ENCODE data around the gene AGBL1. TPM values are rescaled to one million over a fixed set of nuclear protein-coding genes. Genes with fewer than 3 reads are reported as not detected.
"Not testable (repeated sequence)": the region's sequence is repeated elsewhere in the genome, so short reads cannot be mapped to it uniquely, and the experiment has no call there.

AGBL1 gene
- total RNA-seq, 2 donors from 2014 or later: not detected

DNA sequence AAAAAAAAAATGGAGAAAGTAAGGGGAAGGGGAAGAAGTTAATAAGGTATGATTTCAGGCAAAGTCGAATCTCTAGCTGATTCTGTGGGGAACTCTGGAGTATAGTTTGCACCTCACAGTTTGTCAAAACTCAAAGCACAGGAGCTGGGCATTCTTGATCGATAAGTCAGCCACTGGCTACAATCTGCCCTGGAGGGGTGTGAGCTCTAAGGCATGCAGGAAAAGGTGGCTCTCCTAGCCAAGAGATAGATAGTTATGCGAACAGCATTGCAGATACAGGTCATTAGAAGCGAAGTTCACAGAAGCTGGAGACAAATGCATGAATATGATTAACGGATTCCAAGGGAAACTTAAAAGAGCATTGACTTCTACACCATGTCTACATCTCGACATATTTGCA is 952.6 kb downstream of the AGBL1 start:
- Histone ChIP-seq H3K36me3 (replicated peaks in 1 of 2; ENCODE audit: insufficient read depth in 1 of 2, low read depth in 2 of 2) (no peaks in the 10 kb centered on the region), H3K9me3 (no peaks in the 10 kb centered on the region), H3K4me1 (no peaks in the 10 kb centered on the region), H3K27me3 (no peaks in the 10 kb centered on the region), H3K4me3 (no peak overlapping the region), H3K27ac (no peak overlapping the region)
- TF ChIP-seq, protein P1, sequence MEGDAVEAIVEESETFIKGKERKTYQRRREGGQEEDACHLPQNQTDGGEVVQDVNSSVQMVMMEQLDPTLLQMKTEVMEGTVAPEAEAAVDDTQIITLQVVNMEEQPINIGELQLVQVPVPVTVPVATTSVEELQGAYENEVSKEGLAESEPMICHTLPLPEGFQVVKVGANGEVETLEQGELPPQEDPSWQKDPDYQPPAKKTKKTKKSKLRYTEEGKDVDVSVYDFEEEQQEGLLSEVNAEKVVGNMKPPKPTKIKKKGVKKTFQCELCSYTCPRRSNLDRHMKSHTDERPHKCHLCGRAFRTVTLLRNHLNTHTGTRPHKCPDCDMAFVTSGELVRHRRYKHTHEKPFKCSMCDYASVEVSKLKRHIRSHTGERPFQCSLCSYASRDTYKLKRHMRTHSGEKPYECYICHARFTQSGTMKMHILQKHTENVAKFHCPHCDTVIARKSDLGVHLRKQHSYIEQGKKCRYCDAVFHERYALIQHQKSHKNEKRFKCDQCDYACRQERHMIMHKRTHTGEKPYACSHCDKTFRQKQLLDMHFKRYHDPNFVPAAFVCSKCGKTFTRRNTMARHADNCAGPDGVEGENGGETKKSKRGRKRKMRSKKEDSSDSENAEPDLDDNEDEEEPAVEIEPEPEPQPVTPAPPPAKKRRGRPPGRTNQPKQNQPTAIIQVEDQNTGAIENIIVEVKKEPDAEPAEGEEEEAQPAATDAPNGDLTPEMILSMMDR (IDR thresholded peaks at IDR 0.05): no peak
- no peak for TF ChIP-seq POLR2A (IDR thresholded peaks at IDR 0.05)
- 42 to 48% methylated on average over 6 of the region's 6 CpGs for WGBS, 2 donors
- DNase-seq: no peak
- intact Hi-C loops (cut with DNase I): no loop called here
- no peak for ATAC-seq

DNA sequence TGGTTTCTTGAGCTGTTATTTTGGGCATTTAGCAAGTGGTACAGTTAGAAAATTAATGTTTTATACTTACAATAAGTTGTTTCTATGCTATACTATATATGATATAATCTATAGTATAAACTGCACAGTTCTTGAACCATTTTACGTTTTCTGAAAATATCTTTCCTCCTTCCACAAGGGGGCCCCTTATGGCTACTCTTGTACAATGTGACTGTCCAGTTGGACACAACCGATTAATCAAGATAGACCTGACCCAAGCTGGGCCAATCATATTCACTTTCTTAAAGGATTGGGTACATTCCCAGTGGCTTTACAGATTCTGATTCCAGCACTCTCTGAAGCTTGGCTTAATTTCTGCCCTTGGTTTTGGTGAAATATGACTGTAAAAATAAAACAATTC is 953.4 kb downstream of the AGBL1 start:
- Histone ChIP-seq H3K27ac (no peak overlapping the region), H3K4me3 (no peak overlapping the region), H3K9me3 (no peaks in the 10 kb centered on the region), H3K27me3 (no peaks in the 10 kb centered on the region), H3K4me1 (no peaks in the 10 kb centered on the region), H3K36me3 (replicated peaks in 1 of 2; ENCODE audit: insufficient read depth in 1 of 2, low read depth in 2 of 2) (no peaks in the 10 kb centered on the region)
- DNase-seq (no peak), ATAC-seq (no peak)
- intact Hi-C loops (cut with DNase I): no loop called here
- TF ChIP-seq POLR2A (IDR thresholded peaks at IDR 0.05): no peak
- TF ChIP-seq, protein P1 (IDR thresholded peaks at IDR 0.05): no peak
- WGBS, 2 donors: 43 to 51% methylated on average over 2 of the region's 2 CpGs

DNA sequence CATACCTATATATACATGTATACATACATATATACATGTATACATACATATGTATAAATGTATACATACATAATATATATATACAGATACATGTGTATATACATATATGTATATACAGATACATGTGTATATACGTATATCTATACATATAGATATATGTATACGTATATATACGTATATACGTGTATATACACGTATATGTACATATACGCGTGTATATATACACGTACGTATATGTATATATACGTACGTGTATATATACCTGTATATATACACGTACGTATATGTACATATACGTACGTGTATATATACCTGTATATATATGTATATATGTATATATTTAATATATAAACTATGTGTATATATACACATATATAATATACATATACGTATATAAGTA is 955.2 kb downstream of the AGBL1 start:
- WGBS, 2 donors: 82 to 85% methylated on average over 16 of the region's 16 CpGs
- ATAC-seq: no peak
- intact Hi-C loops (cut with DNase I): no loop called here

DNA sequence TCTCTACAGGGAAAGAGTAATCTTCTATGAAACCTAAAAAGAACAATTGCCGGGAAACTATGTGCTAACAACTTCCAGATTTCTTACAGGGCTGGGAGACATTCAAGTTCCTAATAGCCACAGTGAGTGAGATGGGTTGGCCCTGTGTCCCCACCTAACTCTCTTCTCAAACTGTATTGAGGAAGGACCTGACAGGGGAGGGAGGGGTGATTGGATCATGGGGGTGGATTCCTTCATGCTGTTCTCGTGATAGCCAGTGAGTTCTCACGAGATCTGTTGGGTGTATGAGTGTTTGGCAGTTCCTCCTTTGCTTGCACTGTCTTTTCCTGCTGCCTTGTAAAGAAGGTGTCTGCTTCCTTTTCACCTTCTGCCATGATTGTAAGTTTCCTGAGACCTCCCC is 958.7 kb downstream of the AGBL1 start:
- intact Hi-C loops (cut with DNase I): no loop called here
- no peak overlapping the region for H3K27ac ChIP-seq
- ATAC-seq (no peak), DNase-seq (no peak)
- TF ChIP-seq, protein P1 (IDR thresholded peaks at IDR 0.05): no peak
- no peak for TF ChIP-seq POLR2A (IDR thresholded peaks at IDR 0.05)
- H3K9me3 ChIP-seq: no peaks in the 10 kb centered on the region
- WGBS, 2 donors: 32 to 34% methylated on average over 3 of the region's 3 CpGs
- no peaks in the 10 kb centered on the region for H3K36me3 ChIP-seq (replicated peaks in 1 of 2; ENCODE audit: insufficient read depth in 1 of 2, low read depth in 2 of 2)
- no peak overlapping the region for H3K4me3 ChIP-seq
- no peaks in the 10 kb centered on the region for H3K27me3 ChIP-seq
- no peaks in the 10 kb centered on the region for H3K4me1 ChIP-seq

More for the DNA sequence above, 955.2 kb downstream of the AGBL1 start:
- no peak overlapping the region for H3K27ac ChIP-seq
- no peak for TF ChIP-seq POLR2A (IDR thresholded peaks at IDR 0.05)
- TF ChIP-seq, protein P1 (IDR thresholded peaks at IDR 0.05): no peak
- no peaks in the 10 kb centered on the region for H3K36me3 ChIP-seq (replicated peaks in 1 of 2; ENCODE audit: insufficient read depth in 1 of 2, low read depth in 2 of 2)
- no peaks in the 10 kb centered on the region for H3K4me1 ChIP-seq
- no peaks in the 10 kb centered on the region for H3K27me3 ChIP-seq
- H3K9me3 ChIP-seq: no peaks in the 10 kb centered on the region
- DNase-seq: no peak
- H3K4me3 ChIP-seq: no peak overlapping the region

DNA sequence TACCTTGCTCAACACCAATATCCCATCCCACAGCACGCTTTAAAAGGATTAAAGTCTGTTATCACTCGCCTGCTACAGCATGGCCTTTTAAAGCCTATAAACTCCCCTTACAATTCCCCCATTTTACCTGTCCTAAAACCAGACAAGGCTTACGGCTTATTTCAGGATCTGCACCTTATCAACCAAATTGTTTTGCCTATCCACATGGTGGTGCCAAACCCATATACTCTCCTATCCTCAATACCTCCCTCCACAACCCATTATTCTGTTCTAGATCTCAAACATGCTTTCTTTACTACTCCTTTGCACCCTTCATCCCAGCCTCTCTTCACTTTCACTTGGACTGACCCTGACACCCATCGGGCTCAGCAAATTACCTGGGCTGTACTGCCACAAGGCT is 962.9 kb downstream of the AGBL1 start:
- DNase-seq; H3K27me3 ChIP-seq; H3K27ac ChIP-seq; H3K4me3 ChIP-seq; intact Hi-C loops (cut with DNase I); H3K4me1 ChIP-seq; H3K36me3 ChIP-seq (replicated peaks in 1 of 2; ENCODE audit: insufficient read depth in 1 of 2, low read depth in 2 of 2); H3K9me3 ChIP-seq; ATAC-seq: not testable (repeated sequence)
- WGBS, 2 donors: 60 to 66% methylated on average over 4 of the region's 4 CpGs
